Measurements from ENCODE around the gene SIK2. TPM values are rescaled to one million over a fixed set of nuclear protein-coding genes. Genes with fewer than 3 reads are reported as not detected.

Gene SIK2
- total and polyA plus RNA-seq, 2 donors (not counting 1 experiment from before 2014, with no cell fraction given): 4.9 to 21.8 TPM

DNA sequence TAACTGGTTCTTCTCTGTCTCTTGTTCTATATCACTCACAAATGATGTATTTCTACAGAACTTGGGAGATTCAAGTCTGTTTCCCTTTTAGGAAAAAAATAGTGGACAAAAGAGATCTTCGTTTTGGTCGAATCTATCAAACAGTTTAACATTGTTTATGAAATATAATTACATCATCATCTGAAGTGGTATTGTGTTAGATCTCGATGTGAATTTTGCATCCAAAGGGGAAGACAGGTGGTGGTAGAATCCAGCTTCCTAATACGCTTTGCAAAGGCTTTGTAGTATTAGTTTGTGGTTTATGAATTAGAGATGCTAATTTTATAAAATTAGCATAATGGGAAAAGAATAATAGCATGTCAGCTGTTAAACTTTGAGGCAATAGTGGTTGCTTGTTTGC, 3.4 kb downstream of the SIK2 start:
- peaks cover 10% of the 10 kb centered on the region for H4K20me1 ChIP-seq (ENCODE audit: control insufficient read depth, insufficient read depth, low read length, poor library complexity, severe bottlenecking)
- H3K4me3 ChIP-seq (ENCODE audit: control extremely low read depth in 1 of 5, extremely low read depth in 1 of 5, insufficient read depth in 1 of 5, low read depth in 2 of 5, low read length in 4 of 5): no peak overlapping the region
- no peaks in the 10 kb centered on the region for H3K36me3 ChIP-seq (replicated peaks in 1 of 2; ENCODE audit: control extremely low read depth in 1 of 2, control insufficient read depth in 1 of 2, extremely low read depth in 1 of 2, insufficient read depth in 2 of 2, low read length in 1 of 2)
- H3K4me1 ChIP-seq (ENCODE audit: control insufficient read depth in 2 of 2, insufficient read depth in 2 of 2, low read length in 2 of 2): peaks cover 14 to 21% of the 10 kb centered on the region in 2 donors
- H3K4me3 Mint-ChIP-seq: no peak overlapping the region
- no peak overlapping the region for H2AFZ ChIP-seq (ENCODE audit: insufficient read depth, low read depth, low read length, poor library complexity, severe bottlenecking)
- no peaks in the 10 kb centered on the region for H3K9me3 Mint-ChIP-seq (ENCODE audit: insufficient read depth)
- ChIA-PET CTCF (interaction anchor here (0.7 to 1.4 kb wide), 2 partner anchors 9 to 174 kb away, joined by 3 to 4 read pairs; no protein-coding TSS in a partner anchor), POLR2A (no interaction called here)
- H3K79me2 ChIP-seq (ENCODE audit: control insufficient read depth, insufficient read depth, low read length): peaks cover 37% of the 10 kb centered on the region
- no peak overlapping the region for H3K27ac Mint-ChIP-seq
- no peak overlapping the region for H3K27ac ChIP-seq (ENCODE audit: low read length in 2 of 2)
- H3K27me3 ChIP-seq (replicated peaks in 1 of 4; ENCODE audit: control extremely low read depth in 1 of 4, control insufficient read depth in 3 of 4, insufficient read depth in 4 of 4, low read length in 3 of 4): no peaks in the 10 kb centered on the region
- H3K4me1 Mint-ChIP-seq: peaks cover 18% of the 10 kb centered on the region
- H3K9me3 ChIP-seq (ENCODE audit: control extremely low read depth in 1 of 3, control insufficient read depth in 2 of 3, insufficient read depth in 1 of 3, low read length in 2 of 3): no peaks in the 10 kb centered on the region
- H3K4me2 ChIP-seq (replicated peaks; ENCODE audit: low read depth, low read length, poor library complexity, severe bottlenecking): no peak overlapping the region
- intact Hi-C loops (cut with micrococcal nuclease): no loop called here
- ATAC-seq (ENCODE audit: low read depth) (no peak), DNase-seq (no peak)
- no peaks in the 10 kb centered on the region for H3K27me3 Mint-ChIP-seq
- TF ChIP-seq CTCF (IDR thresholded peaks at IDR 0.05) (no peak), EZH2 (IDR thresholded peaks at IDR 0.05; ENCODE audit: borderline replicate concordance, insufficient read depth, low read depth, low read length, poor library complexity, severe bottlenecking) (no peak)
- H3K9ac ChIP-seq (ENCODE audit: low read length): no peak overlapping the region
- WGBS (ENCODE audit: insufficient coverage): 80% methylated on average over 1 of the region's 4 CpGs

DNA sequence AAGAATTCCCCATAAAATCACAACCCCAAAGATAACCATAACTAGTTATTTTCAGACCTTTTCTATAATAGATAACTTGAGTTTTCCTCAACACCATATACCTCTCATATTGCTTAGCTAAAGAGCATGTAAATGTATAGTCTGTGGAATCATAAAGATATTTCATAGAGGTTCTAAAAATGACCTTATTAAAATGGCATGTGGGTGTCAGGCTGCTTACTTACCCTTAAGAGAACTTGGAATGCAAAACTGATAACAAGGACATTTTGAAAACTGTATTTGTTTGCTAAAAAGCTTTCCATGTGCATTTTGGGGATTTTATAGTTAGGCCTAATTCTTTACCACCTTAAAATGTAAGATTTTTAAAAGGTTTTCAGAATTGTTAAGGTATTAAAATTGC, 4.7 kb downstream of the SIK2 start:
- ChIA-PET CTCF (interaction anchor here (0.7 to 1.4 kb wide), 3 partner anchors 160 to 179 kb away, joined by 3 to 4 read pairs (median 3); no protein-coding TSS in a partner anchor), POLR2A (no interaction called here)
- Histone ChIP-seq H3K27ac (ENCODE audit: low read length in 2 of 2) (no peak overlapping the region), H3K36me3 (replicated peaks in 1 of 2; ENCODE audit: control extremely low read depth in 1 of 2, control insufficient read depth in 1 of 2, extremely low read depth in 1 of 2, insufficient read depth in 2 of 2, low read length in 1 of 2) (no peaks in the 10 kb centered on the region), H3K79me2 (ENCODE audit: control insufficient read depth, insufficient read depth, low read length) (peaks cover 40% of the 10 kb centered on the region), H4K20me1 (ENCODE audit: control insufficient read depth, insufficient read depth, low read length, poor library complexity, severe bottlenecking) (peaks cover 10% of the 10 kb centered on the region), H3K9me3 (ENCODE audit: control extremely low read depth in 1 of 3, control insufficient read depth in 2 of 3, insufficient read depth in 1 of 3, low read length in 2 of 3) (no peaks in the 10 kb centered on the region), H3K4me3 (ENCODE audit: control extremely low read depth in 1 of 5, extremely low read depth in 1 of 5, insufficient read depth in 1 of 5, low read depth in 2 of 5, low read length in 4 of 5) (no peak overlapping the region), H3K4me1 (ENCODE audit: control insufficient read depth in 2 of 2, insufficient read depth in 2 of 2, low read length in 2 of 2) (peaks cover 14% of the 10 kb centered on the region in 2 donors), H3K4me2 (replicated peaks; ENCODE audit: low read depth, low read length, poor library complexity, severe bottlenecking) (no peak overlapping the region), H2AFZ (ENCODE audit: insufficient read depth, low read depth, low read length, poor library complexity, severe bottlenecking) (no peak overlapping the region), H3K9ac (ENCODE audit: low read length) (no peak overlapping the region), H3K27me3 (replicated peaks in 1 of 4; ENCODE audit: control extremely low read depth in 1 of 4, control insufficient read depth in 3 of 4, insufficient read depth in 4 of 4, low read length in 3 of 4) (no peaks in the 10 kb centered on the region)
- intact Hi-C loops (cut with micrococcal nuclease): no loop called here
- no peak overlapping the region for H3K4me3 Mint-ChIP-seq
- no peaks in the 10 kb centered on the region for H3K9me3 Mint-ChIP-seq (ENCODE audit: insufficient read depth)
- H3K27me3 Mint-ChIP-seq: no peaks in the 10 kb centered on the region
- H3K27ac Mint-ChIP-seq: no peak overlapping the region
- peaks cover 18% of the 10 kb centered on the region for H3K4me1 Mint-ChIP-seq
- ATAC-seq (ENCODE audit: low read depth): no peak
- TF ChIP-seq EZH2 (IDR thresholded peaks at IDR 0.05; ENCODE audit: borderline replicate concordance, insufficient read depth, low read depth, low read length, poor library complexity, severe bottlenecking) (no peak), CTCF (IDR thresholded peaks at IDR 0.05) (no peak)
- no peak for DNase-seq
